ENCODE data around the gene THSD7A.

Gene THSD7A

DNA sequence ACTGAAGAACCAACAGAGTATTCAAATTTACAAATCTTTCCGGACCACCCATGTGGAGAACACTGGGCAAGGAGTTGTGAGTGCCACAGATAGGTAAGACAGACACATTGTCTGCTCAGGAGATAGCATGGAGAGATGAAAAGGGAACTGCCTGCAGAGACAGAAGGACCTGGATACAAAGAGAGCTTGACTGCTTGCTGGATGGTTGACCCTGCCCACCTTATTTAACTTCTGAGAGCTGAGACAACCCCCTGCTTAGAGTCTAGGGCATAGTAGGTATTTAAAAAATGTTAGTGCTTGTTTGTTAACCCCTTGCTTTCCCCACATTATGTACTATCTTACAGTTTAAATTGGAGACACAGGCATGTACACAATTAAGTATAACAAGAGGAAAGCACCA lies 314.1 kb downstream of the THSD7A start:
- no peak for DNase-seq (ENCODE audit: low read depth)

- DNase-seq (ENCODE audit: low read depth), result no peak
Observed at GRCh38 chr7:11516328-11516727, 315.7 kb downstream of the THSD7A start.

DNA sequence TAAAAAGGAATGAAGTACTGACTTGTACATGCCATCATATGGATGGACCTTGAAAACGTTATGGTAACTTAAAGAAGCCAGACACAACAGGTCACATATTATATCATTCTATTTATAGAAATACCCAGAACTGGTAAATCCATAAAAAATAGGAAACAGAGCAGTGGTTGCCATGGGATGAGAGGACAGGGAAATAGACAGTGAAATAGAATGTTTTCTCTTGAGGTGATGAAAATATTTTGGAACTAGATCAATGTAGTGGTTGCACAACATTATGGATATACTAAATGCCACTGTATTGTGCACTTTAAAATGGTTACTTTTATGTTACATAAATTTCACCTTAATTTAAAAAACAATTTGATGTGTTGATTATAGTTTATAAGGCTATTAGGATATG lies 318.5 kb downstream of the THSD7A start:
- DNase-seq (ENCODE audit: low read depth), result no peak

DNA sequence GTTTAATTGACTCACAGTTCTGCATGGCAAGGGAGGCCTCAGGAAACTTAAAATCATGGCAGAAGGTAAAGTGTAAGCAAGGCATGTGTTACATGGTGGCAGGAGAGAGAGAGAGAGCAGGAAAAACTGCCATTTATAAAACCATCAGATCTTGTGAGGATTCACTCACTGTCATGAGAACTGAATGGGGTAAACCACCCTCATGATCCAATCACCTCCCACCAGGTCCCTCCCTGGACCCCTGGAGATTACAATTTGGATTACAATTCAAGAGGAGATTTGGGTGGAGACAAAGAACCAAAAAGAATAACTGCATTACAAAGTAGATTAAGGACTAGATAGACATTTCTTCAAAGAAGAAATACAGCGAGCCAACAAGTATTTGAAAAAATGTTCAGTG lies 324.1 kb downstream of the THSD7A start:
- no peak for DNase-seq (ENCODE audit: low read depth)

DNA sequence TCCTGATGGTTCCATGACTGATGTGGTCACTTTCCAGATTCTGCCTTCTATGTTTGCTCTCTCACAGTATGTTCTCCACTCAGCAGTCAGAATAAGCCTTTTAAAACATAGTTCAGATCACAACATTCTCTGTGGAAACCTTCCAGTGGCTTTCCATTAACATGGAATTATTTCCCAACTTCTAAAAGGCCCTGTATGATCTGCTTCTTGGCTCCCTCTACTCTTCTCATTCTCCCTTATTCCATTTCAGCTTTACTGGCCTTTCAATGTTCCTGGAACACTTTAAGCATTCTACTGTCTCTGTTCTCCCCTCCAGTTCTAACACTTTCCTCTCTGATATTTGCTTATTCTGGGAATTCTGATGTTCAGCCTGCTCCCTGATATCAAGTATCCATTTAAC lies 325.6 kb downstream of the THSD7A start:
- DNase-seq (ENCODE audit: low read depth), result no peak

GRCh38 chr7:11505471-11505985 lies 326.5 kb downstream of the THSD7A start:
- DNase-seq (ENCODE audit: low read depth), result no peak

GRCh38 chr7:11492307-11492706 lies 339.7 kb downstream of the THSD7A start:
- no peak for DNase-seq (ENCODE audit: low read depth)

- DNase-seq (ENCODE audit: low read depth), result no peak
Observed at GRCh38 chr7:11491811-11492210, 340.2 kb downstream of the THSD7A start.

GRCh38 chr7:11489280-11489679 lies 342.7 kb downstream of the THSD7A start:
- no peak for DNase-seq (ENCODE audit: low read depth)

- DNase-seq (ENCODE audit: low read depth), result no peak
Observed at GRCh38 chr7:11486271-11486670, 345.7 kb downstream of the THSD7A start.

GRCh38 chr7:11485636-11486035 lies 346.4 kb downstream of the THSD7A start:
- no peak for DNase-seq (ENCODE audit: low read depth)

- DNase-seq (ENCODE audit: low read depth), result no peak
Observed at GRCh38 chr7:11480143-11480542, 351.9 kb downstream of the THSD7A start.

DNA sequence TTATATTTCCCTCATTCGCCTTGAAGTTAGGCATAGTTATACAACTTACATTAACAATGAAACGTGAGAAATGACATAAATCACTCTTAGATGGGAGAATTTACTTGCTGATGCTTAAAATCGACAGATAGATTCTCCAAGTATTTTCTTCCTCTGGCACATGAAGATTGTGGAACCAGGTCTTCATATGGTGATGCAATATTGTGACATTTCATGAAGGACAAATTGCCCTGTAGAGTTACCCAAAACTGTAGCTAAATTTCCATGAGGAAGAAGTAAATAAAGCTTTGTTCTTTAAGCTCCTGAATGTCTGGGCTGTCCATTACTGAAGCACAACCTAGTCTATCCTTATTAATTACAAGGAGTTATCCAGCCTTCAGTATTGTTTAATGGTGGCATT lies 353.1 kb downstream of the THSD7A start:
- DNase-seq (ENCODE audit: low read depth), result no peak

DNA sequence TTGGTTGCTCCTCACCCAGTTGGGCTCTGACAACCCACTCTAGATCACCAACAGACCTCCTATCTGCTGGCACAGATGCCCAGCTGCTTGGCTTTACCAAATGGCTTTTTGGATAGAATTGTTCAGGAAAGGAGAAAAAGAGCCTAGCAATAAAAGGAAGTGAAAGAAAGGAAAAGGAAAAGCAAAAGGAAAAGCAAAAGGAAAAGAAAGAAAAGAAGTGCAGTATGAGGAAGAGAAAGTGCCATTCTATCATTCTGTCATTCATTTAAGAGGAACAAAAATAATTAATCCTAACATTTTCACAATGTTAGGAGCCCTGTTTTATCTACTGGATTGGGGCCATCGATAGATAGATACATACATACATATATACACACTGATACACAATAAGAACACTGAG lies 353.6 kb downstream of the THSD7A start:
- DNase-seq (ENCODE audit: low read depth), result no peak

DNA sequence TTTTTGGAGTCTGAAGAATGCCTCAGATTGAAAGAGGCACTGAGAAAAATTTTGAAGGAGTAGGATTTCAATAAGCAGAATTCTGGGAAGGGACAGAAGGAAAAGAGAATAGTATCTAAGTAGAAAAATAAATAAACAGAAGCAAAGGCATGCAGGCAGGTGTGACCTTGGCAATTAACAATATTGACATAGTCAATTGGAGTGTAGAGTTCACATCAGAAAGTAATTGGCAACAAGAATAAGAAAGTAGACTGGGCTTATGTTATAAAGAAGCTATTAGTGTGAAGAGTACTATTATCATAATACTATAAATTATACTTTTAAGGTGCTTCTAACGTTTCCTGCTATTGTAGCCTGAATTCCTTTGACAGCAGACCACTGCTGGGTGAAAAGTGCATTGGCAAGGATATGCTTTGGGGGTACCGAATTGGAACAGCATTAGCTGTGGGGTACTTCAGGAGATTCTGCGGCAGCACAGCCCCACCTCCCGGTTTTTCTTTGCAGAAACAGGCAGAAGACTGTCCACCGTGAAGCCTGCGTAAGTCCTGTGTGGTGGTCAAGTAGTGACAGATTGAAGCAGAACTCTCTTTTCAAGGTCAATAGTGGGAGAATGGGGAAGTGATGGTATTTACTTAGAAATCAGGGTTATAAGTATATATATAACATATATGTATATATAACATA lies 357.0 kb downstream of the THSD7A start:
- DNase-seq (ENCODE audit: low read depth), result no peak

GRCh38 chr7:11473807-11474424 lies 358.1 kb downstream of the THSD7A start:
- DNase-seq (ENCODE audit: low read depth), result no peak

DNA sequence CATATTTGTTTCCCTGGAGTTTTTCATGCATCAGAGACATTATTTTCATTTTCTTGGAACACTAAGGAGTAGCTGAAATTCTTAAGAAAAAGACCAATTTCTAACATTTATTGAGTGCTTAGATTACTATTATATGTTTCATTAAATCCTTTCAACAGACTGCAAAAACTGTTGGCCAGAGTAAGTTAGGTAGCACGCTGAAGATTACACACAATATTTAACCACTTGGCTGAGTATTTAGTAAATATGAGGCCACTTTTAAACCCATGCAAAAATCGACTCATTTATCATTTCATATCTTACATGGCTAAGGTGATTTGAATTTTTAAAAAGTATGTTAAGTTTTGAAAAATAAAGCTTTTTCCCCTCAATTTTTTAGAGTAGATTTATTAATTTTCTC lies 358.8 kb downstream of the THSD7A start:
- no peak for DNase-seq (ENCODE audit: low read depth)

DNA sequence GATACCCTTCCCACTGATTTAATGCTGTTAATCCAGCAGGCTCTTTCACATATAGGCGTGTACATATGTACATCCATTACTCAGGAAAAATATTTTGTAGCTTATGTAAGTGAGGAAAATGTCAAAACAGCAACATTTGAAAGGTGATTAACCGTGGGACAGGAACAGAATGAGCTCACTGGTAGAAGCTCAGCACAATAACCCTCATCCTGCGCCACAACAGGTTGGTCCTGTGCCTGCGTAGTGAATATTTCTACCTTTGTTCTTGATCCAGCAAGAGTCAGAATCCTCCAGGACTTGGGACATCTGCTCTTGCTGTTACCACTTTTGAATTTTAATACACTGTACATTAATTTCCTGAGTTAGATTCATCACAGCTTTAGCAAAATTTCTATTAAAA lies 359.4 kb downstream of the THSD7A start:
- no peak for DNase-seq (ENCODE audit: low read depth)

DNA sequence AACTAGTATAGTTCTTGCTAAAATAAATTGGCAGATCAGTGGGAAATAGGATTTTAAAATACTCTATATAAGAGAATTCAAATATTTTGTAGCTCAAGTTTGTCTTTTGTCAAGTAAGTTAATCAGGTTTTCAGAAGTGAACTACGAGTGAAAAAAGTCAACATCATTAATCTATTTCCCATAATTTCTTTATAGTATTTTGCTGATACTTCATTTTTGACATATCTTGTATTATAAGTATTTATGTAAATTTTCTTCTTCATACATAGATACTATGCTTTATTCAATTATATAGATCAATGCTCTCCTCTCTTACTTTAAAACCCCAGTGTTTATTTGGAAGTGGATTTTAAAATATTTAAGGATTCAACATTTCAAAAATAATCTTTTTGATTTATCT lies 360.7 kb downstream of the THSD7A start:
- DNase-seq (ENCODE audit: low read depth), result no peak

GRCh38 chr7:11469028-11469745 lies 362.8 kb downstream of the THSD7A start:
- DNase-seq (ENCODE audit: low read depth), result no peak

DNA sequence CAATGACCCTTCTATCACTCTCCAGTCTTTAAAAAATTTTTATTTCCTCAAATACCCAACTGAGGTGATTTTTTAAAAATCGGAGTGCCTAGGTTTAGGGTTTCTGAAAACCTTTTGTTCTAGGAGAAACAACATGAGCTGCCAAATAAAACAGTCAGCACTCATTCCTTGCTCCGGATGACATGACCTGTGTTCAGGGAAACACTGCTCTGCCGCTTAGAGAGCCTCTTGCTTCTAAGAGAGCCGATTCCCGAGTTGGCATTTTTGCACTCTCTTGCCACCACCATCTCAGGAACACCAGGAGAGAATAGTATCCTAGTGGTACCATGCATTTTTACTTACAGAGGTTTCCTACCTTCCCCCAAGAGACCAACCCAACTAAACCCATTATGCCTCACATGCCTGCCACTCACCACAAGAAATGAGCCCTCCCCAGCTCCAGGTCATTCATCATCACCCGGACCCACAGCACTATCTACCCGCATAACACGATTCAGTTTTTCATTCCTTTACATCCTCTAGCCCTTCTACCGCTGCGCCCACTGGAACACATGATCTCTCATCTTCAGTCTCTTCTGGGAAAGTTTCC lies 365.4 kb downstream of the THSD7A start:
- no peak for DNase-seq (ENCODE audit: low read depth)

DNA sequence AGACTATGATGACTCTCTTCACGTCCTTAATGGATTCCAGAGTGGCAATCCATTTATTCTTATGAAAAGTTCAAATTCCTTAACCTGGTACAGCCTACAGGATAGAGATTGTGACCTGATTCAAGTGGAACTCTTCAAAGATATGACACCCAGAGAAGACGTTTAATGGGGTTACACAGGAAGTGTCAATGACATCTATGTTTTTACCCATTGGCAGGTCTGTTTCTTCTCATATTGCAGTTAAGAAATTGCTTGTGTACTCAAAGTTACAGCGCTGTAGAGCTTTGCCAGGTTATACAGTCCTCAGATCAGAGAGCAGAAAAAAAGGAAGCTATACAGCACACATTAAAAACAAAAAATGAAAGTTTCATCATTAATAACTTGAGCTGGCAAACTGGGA lies 367.4 kb downstream of the THSD7A start:
- DNase-seq (ENCODE audit: low read depth), result no peak

GRCh38 chr7:11461946-11462345 lies 370.1 kb downstream of the THSD7A start:
- no peak for DNase-seq (ENCODE audit: low read depth)
